DOHH2 (cell line): Measurements from ENCODE around the gene DOCK10.

Source experiments
- CTCF ChIP-seq: fragments of 200-600 bp; sonication (generic); IDR thresholded peaks from one replicate; pipeline ENCODE4 v1.5.1; 2014; ENCODE audit warnings: antibody characterized with exemption, mild to moderate bottlenecking, low read depth, low read length; ENCODE audit not compliant: poor library complexity, severe bottlenecking
- EZH2phosphoT487 ChIP-seq: fragments of 200-600 bp; sonication (generic); IDR thresholded peaks from 2 replicates; pipeline ENCODE4 v1.6.1; 2017; ENCODE audit warnings: borderline replicate concordance, mild to moderate bottlenecking, antibody characterized with exemption, low read length, moderate library complexity, mixed read lengths

GRCh38 chr2:224793946-224794345 is 248.3 kb downstream of the DOCK10 start:
- TF ChIP-seq CTCF (no peak), EZH2phosphoT487 (no peak)
